Esophagus muscularis mucosa (tissue), 4 donors: Measurements from ENCODE around the gene CDH19. TPM values are rescaled to one million over a fixed set of nuclear protein-coding genes. Genes with fewer than 3 reads are reported as not detected.
"Not testable (repeated sequence)": the region's sequence is repeated elsewhere in the genome, so short reads cannot be mapped to it uniquely, and the experiment has no call there.

Experiments used
- DNase-seq: peaks from one replicate; pipeline ENCODE4 v3.0.0-alpha.2; 2017; ENCODE audit errors: extremely low spot score
- H3K27ac ChIP-seq, 4 donors: fragments of 200-600 bp; sonication (generic); replicated peaks in 1 of 4; 1 replicate in 3 of 4; 2 replicates in 1 of 4; pipeline ENCODE4 v1.5.1; 2016 to 2019; ENCODE audit warnings: mild to moderate bottlenecking in 1 of 4
- H3K27me3 ChIP-seq, 4 donors: fragments of 200-600 bp; sonication (generic); one replicate each; pipeline versions ENCODE4 v1.5.1 to v1.6.0; 2016 to 2019
- H3K36me3 ChIP-seq, 4 donors: fragments of 200-600 bp; sonication (generic); one replicate each; pipeline ENCODE4 v1.5.1; 2016 to 2019
- H3K4me1 ChIP-seq, 4 donors: fragments of 200-600 bp; sonication (generic); one replicate each; pipeline ENCODE4 v1.5.1; 2016 to 2019
- H3K4me3 ChIP-seq, 4 donors: fragments of 200-600 bp; sonication (generic); 1 replicate in 2 of 4; 2 replicates in 2 of 4; pipeline ENCODE4 v1.5.1; 2016 to 2019; ENCODE audit warnings: mild to moderate bottlenecking in 4 of 4, moderate library complexity in 1 of 4
- H3K9me3 ChIP-seq, 4 donors: fragments of 200-600 bp; sonication (generic); 1 replicate in 3 of 4; 2 replicates in 1 of 4; pipeline ENCODE4 v1.5.1; 2016 to 2019
- EP300 ChIP-seq: sonication (generic); formaldehyde crosslinking; IDR thresholded peaks from one replicate; pipeline ENCODE4 v1.6.1; 2017; ENCODE audit warnings: antibody characterized with exemption
- POLR2A ChIP-seq: fragments of 450-650 bp; IDR thresholded peaks from one replicate; pipeline ENCODE4 v1.6.1; 2017; ENCODE audit warnings: antibody characterized with exemption, moderate library complexity, mild to moderate bottlenecking, low read depth
- POLR2AphosphoS5 ChIP-seq, 2 donors: sonication (generic); formaldehyde crosslinking; IDR thresholded peaks; one replicate each; pipeline ENCODE4 v1.6.1; 2017; ENCODE audit warnings: antibody characterized with exemption in 2 of 2
- WGBS: methylation state at CpG from one replicate; pipeline ENCODE4 v1.1.5; 2018; 5-methylcytosine and 5-hydroxymethylcytosine counted together
- intact Hi-C: fragments of 100-400 bp; cut with DNase I; formaldehyde crosslinking; loops from one replicate; pipeline ENCODE4 v1.15.1; 2023
- total RNA-seq, 4 donors: library from RNA; depleted of rRNA; stranded (reverse); fragments of >200 nt; gene quantifications; one replicate each; pipeline versions ENCODE4 v1.1.0 to v1.2.1, GENCODE V29; 2016
- TF ChIP-seq, protein P1 (sequence below), 3 experiments: fragments of 200-600 bp in 2 of 3; fragments of 450-650 bp in 1 of 3; sonication (generic) in 2 of 3; IDR thresholded peaks; one replicate each; pipeline ENCODE4 v1.5.1; 2017 to 2019; ENCODE audit warnings: antibody characterized with exemption in 3 of 3, mild to moderate bottlenecking in 2 of 3, moderate library complexity in 1 of 3

Gene CDH19
- total RNA-seq, 4 donors from 2014 or later: 36.0 to 47.3 (median 37.8) TPM

GRCh38 chr18:66506178-66506577 lies 97.7 kb downstream of the CDH19 start:
- intact Hi-C loops: no loop called here
- TF ChIP-seq POLR2AphosphoS5 (IDR thresholded peaks at IDR 0.05): no peak
- TF ChIP-seq POLR2A: no peak
- TF ChIP-seq, protein P1, sequence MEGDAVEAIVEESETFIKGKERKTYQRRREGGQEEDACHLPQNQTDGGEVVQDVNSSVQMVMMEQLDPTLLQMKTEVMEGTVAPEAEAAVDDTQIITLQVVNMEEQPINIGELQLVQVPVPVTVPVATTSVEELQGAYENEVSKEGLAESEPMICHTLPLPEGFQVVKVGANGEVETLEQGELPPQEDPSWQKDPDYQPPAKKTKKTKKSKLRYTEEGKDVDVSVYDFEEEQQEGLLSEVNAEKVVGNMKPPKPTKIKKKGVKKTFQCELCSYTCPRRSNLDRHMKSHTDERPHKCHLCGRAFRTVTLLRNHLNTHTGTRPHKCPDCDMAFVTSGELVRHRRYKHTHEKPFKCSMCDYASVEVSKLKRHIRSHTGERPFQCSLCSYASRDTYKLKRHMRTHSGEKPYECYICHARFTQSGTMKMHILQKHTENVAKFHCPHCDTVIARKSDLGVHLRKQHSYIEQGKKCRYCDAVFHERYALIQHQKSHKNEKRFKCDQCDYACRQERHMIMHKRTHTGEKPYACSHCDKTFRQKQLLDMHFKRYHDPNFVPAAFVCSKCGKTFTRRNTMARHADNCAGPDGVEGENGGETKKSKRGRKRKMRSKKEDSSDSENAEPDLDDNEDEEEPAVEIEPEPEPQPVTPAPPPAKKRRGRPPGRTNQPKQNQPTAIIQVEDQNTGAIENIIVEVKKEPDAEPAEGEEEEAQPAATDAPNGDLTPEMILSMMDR (IDR thresholded peaks at IDR 0.05): no peak
- TF ChIP-seq EP300: no peak
- DNase-seq: no peak

GRCh38 chr18:66497351-66497750 lies 106.5 kb downstream of the CDH19 start:
- no peak overlapping the region for H3K4me3 ChIP-seq
- intact Hi-C loops: no loop called here
- H3K27ac ChIP-seq: no peak overlapping the region
- TF ChIP-seq, protein P1 (IDR thresholded peaks at IDR 0.05): no peak
- no peak for TF ChIP-seq POLR2AphosphoS5 (IDR thresholded peaks at IDR 0.05)
- TF ChIP-seq EP300: no peak
- TF ChIP-seq POLR2A: no peak
- 82% methylated on average over 6 of the region's 6 CpGs for whole genome bisulfite sequencing
- DNase-seq: no peak
- no peaks in the 10 kb centered on the region for H3K9me3 ChIP-seq
- no peaks in the 10 kb centered on the region for H3K36me3 ChIP-seq
- H3K27me3 ChIP-seq: no peaks in the 10 kb centered on the region
- H3K4me1 ChIP-seq: no peaks in the 10 kb centered on the region

More at GRCh38 chr18:66506178-66506577, 97.7 kb downstream of the CDH19 start:
- 79% methylated on average over 1 of the region's 1 CpG for WGBS
- Histone ChIP-seq H3K36me3 (no peaks in the 10 kb centered on the region), H3K4me3 (no peak overlapping the region), H3K9me3 (no peaks in the 10 kb centered on the region), H3K27ac (no peak overlapping the region), H3K4me1 (no peaks in the 10 kb centered on the region), H3K27me3 (no peaks in the 10 kb centered on the region)

DNA sequence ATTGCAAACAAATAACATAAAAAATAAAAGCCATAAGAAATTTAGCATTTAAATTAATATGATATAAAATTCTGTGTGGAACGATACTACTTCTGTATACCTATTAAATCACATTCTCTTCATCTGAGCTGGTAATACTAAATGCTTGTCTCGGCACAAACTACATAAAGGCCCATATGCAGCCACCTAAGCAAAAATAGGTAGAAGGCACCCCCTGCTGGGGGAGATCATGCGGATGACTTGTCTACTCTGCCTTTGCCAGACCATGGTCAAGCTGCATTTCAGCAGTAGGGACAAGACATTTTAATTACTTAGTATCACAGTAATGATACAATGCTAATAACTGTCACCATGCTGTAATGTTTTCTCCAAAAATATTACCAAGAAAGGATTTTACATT lies 108.0 kb downstream of the CDH19 start:
- intact Hi-C loops: no loop called here
- no peak overlapping the region for H3K27ac ChIP-seq
- H3K36me3 ChIP-seq: no peaks in the 10 kb centered on the region
- no peaks in the 10 kb centered on the region for H3K4me1 ChIP-seq
- no peak for DNase-seq
- WGBS: 27% methylated on average over 3 of the region's 3 CpGs
- TF ChIP-seq POLR2AphosphoS5 (IDR thresholded peaks at IDR 0.05) (no peak), EP300 (no peak), POLR2A (no peak)
- TF ChIP-seq, protein P1 (IDR thresholded peaks at IDR 0.05): no peak
- no peak overlapping the region for H3K4me3 ChIP-seq
- H3K27me3 ChIP-seq: no peaks in the 10 kb centered on the region
- no peaks in the 10 kb centered on the region for H3K9me3 ChIP-seq

GRCh38 chr18:66473882-66474281 lies 130.0 kb downstream of the CDH19 start:
- Histone ChIP-seq H3K27me3 (no peaks in the 10 kb centered on the region), H3K4me1 (no peaks in the 10 kb centered on the region), H3K27ac (no peak overlapping the region), H3K4me3 (no peak overlapping the region), H3K9me3 (no peaks in the 10 kb centered on the region), H3K36me3 (no peaks in the 10 kb centered on the region)
- intact Hi-C loops: no loop called here
- DNase-seq: no peak
- WGBS: 85% methylated on average over 3 of the region's 3 CpGs
- no peak for TF ChIP-seq EP300
- TF ChIP-seq POLR2AphosphoS5 (IDR thresholded peaks at IDR 0.05): no peak
- TF ChIP-seq, protein P1 (IDR thresholded peaks at IDR 0.05): no peak
- TF ChIP-seq POLR2A: no peak

DNA sequence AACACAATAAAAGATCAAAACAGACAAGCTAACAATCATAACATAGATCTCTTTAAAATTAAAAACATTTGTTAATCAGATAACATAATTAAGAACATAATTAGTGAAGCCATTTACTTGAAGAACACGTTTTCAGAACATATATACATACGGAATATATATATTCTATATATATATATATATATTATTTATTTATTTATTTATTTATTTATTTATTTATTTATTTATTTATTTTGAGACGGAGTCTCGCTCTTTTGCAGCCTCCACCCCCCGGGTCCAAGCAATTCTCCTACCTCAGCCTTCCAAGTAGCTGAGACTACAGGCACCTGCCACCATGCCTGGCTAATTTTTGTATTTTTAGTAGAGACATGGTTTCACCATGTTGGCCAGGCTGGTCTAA lies 137.7 kb downstream of the CDH19 start:
- H3K27ac ChIP-seq, H3K36me3 ChIP-seq, H3K4me1 ChIP-seq, H3K4me3 ChIP-seq, DNase-seq, intact Hi-C loops, H3K27me3 ChIP-seq, H3K9me3 ChIP-seq: not testable (repeated sequence)
- 90% methylated on average over 5 of the region's 5 CpGs for WGBS
